Spleen (tissue), 11 donors: Measurements from ENCODE around the gene EXT2. TPM values are rescaled to one million over a fixed set of nuclear protein-coding genes. Genes with fewer than 3 reads are reported as not detected.

Source experiments
- DNase-seq: peaks from one replicate; pipeline ENCODE4 v3.0.0-alpha.2; 2020
- H3K27ac ChIP-seq, 8 donors: fragments of 200-600 bp; sonication (generic) in 7 of 8; 1 replicate in 4 of 8; 2 replicates in 4 of 8; pipeline versions ENCODE4 v1.5.0 to v1.8.0; 2016 to 2021; ENCODE audit warnings: inconsistent platforms in 4 of 8, mild to moderate bottlenecking in 4 of 8, moderate library complexity in 1 of 8
- H3K27me3 ChIP-seq, 7 donors: fragments of 200-600 bp; sonication (generic) in 6 of 7; replicated peaks in 1 of 7; 1 replicate in 4 of 7; 2 replicates in 3 of 7; pipeline versions ENCODE4 v1.5.0 to v1.8.0; 2016 to 2021; ENCODE audit warnings: inconsistent platforms in 3 of 7, mild to moderate bottlenecking in 1 of 7
- H3K36me3 ChIP-seq, 6 donors: fragments of 200-600 bp; sonication (generic) in 5 of 6; 1 replicate in 4 of 6; 2 replicates in 2 of 6; pipeline versions ENCODE4 v1.5.0 to v1.8.0; 2016 to 2021; ENCODE audit warnings: inconsistent platforms in 2 of 6
- H3K4me1 ChIP-seq, 6 donors: fragments of 200-600 bp; sonication (generic) in 5 of 6; 1 replicate in 3 of 6; 2 replicates in 3 of 6; pipeline versions ENCODE4 v1.5.0 to v1.8.0; 2016 to 2021; ENCODE audit warnings: inconsistent platforms in 3 of 6
- H3K4me3 ChIP-seq, 8 donors: fragments of 200-600 bp; sonication (generic) in 7 of 8; 1 replicate in 4 of 8; 2 replicates in 4 of 8; pipeline versions ENCODE4 v1.5.0 to v1.8.0; 2016 to 2021; ENCODE audit warnings: inconsistent platforms in 4 of 8, mild to moderate bottlenecking in 4 of 8, moderate library complexity in 2 of 8
- H3K9me3 ChIP-seq, 8 donors: fragments of 200-600 bp; sonication (generic) in 7 of 8; 1 replicate in 4 of 8; 2 replicates in 4 of 8; pipeline versions ENCODE4 v1.5.0 to v1.8.0; 2016 to 2021; ENCODE audit warnings: inconsistent platforms in 4 of 8
- POLR2A ChIP-seq, 3 donors: fragments of 450-650 bp; IDR thresholded peaks; one replicate each; pipeline ENCODE4 v1.5.1; 2017; ENCODE audit warnings: antibody characterized with exemption in 3 of 3, mild to moderate bottlenecking in 1 of 3
- POLR2AphosphoS5 ChIP-seq, 3 donors: sonication (generic); formaldehyde crosslinking; IDR thresholded peaks; one replicate each; pipeline ENCODE4 v1.5.1; 2017; ENCODE audit warnings: antibody characterized with exemption in 3 of 3
- WGBS, 5 donors: extraction: QIAGEN DNeasy Blood & Tissue Kit in 3 of 5; methylation state at CpG; one replicate each; pipeline versions ENCODE4 v1.1.5 to v1.1.7; 2013 to 2018; 5-methylcytosine and 5-hydroxymethylcytosine counted together
- intact Hi-C: fragments of 100-400 bp; cut with DNase I; formaldehyde crosslinking; loops from one replicate; pipeline ENCODE4 v1.15.0; 2023; ENCODE audit warnings: low total_unique reads
- polyA plus RNA-seq, 3 donors: library from polyadenylated mRNA; stranded (reverse); fragments of 200-250 nt; gene quantifications; one replicate each; pipeline ENCODE4 v1.2.1, GENCODE V29; 2013
- total RNA-seq, 7 donors: library from RNA; depleted of rRNA in 3 of 7; stranded (reverse); fragments of >200 nt in 3 of 7; fragmentation: NEBNext Ultra II Directional in 4 of 7; extraction: Animal tissue kit (Norgen Biotek cat#: 25700) in 4 of 7; gene quantifications; one replicate each; pipeline versions ENCODE4 v1.1.0 to v1.2.1, GENCODE V29; 2016 to 2021
- TF ChIP-seq, protein P1 (sequence below), 11 experiments: fragments of 200-600 bp in 7 of 11; fragments of 450-650 bp in 4 of 11; sonication (generic) in 4 of 11; IDR thresholded peaks in 8 of 11; conservative IDR thresholded peaks in 3 of 11; 1 replicate in 7 of 11; 2 replicates in 4 of 11; pipeline versions ENCODE4 v1.4.0 to v1.8.0; 2016 to 2021; ENCODE audit warnings: antibody characterized with exemption in 11 of 11, inconsistent platforms in 4 of 11, mild to moderate bottlenecking in 1 of 11
- donor health status: healthy with polysubstance abuse.
- donor health status: DM: no; HTN: no; CAD: no; lungs with moderate emphysema.
- donor health status: DM: no; HTN: no; CAD: no.
- donor health status: Bipolar disorder and iron deficiency.
- donor health status: healthy.
- donor health status: DM: no; HTN: no; CAD: no.
- donor health status: DM: yes; HTN: yes; CAD: no.

Gene EXT2
- total and polyA plus RNA-seq, 10 donors, result 10.0 to 60.1 (median 41.3) TPM

DNA sequence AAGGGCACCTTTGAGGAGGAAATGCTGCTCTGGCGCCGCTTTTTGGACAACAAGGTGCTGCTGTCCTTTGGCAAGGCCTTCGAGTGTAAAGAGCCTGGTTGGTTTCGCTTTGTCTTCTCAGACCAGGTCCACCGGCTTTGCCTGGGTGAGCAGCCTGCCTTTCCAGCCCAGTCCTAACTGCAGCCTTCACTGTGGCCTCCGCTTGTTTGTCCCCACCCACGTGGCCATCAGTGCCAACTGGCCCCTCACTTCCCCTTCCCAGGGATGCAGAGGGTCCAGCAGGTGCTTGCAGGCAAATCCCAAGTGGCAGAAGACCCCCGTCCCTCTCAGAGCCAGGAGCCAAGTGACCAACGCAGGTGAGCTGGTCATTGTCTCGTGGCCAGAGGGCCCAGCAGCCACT lies 12.0 kb upstream of the EXT2 start:
- no peak overlapping the region for H3K27ac ChIP-seq
- no peaks in the 10 kb centered on the region for H3K4me1 ChIP-seq
- no peak for DNase-seq
- peaks cover 0 to 71% (median 42%) of the 10 kb centered on the region in 6 donors for H3K36me3 ChIP-seq
- TF ChIP-seq POLR2AphosphoS5 (IDR thresholded peaks at IDR 0.05), result peak in 1 of 3 donors; percentile 19
- TF ChIP-seq, protein P1, sequence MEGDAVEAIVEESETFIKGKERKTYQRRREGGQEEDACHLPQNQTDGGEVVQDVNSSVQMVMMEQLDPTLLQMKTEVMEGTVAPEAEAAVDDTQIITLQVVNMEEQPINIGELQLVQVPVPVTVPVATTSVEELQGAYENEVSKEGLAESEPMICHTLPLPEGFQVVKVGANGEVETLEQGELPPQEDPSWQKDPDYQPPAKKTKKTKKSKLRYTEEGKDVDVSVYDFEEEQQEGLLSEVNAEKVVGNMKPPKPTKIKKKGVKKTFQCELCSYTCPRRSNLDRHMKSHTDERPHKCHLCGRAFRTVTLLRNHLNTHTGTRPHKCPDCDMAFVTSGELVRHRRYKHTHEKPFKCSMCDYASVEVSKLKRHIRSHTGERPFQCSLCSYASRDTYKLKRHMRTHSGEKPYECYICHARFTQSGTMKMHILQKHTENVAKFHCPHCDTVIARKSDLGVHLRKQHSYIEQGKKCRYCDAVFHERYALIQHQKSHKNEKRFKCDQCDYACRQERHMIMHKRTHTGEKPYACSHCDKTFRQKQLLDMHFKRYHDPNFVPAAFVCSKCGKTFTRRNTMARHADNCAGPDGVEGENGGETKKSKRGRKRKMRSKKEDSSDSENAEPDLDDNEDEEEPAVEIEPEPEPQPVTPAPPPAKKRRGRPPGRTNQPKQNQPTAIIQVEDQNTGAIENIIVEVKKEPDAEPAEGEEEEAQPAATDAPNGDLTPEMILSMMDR (IDR thresholded peaks at IDR 0.05 in 8 of 11, conservative IDR thresholded peaks at IDR 0.05 in 3 of 11), result no peak
- H3K27me3 ChIP-seq, result no peaks in the 10 kb centered on the region
- intact Hi-C loops, result no loop called here
- WGBS, 5 donors, result 85 to 99% (median 96%) methylated on average over 9 to 10 of the region's 10 CpGs
- no peak overlapping the region for H3K4me3 ChIP-seq
- peaks cover 0 to 13% (median 7%) of the 10 kb centered on the region in 8 donors for H3K9me3 ChIP-seq

DNA sequence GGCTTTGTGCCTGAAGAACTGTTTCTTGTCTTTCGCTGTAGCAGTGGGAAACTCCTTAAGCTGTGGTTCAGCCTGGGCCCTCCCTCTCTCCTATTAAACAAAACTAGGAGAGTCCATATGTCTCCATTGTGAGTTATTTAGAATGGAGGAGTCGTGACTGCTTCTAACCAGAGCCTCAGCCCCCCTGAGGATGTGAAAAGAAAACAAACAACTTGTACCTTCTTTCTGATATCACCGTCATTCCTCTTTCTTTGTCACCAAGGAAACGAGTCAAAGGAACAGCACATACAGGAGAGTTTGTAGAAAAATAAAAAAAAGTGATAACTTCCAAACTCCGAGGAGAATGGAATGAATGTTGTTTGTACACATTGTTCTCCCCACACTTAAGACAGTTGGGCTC lies 11.6 kb upstream of the EXT2 start:
- no peak overlapping the region for H3K4me3 ChIP-seq
- no peaks in the 10 kb centered on the region for H3K4me1 ChIP-seq
- intact Hi-C loops, result no loop called here
- no peaks in the 10 kb centered on the region for H3K27me3 ChIP-seq
- H3K27ac ChIP-seq, result no peak overlapping the region
- H3K9me3 ChIP-seq, result peaks cover 0 to 13% (median 7%) of the 10 kb centered on the region in 8 donors
- 78 to 92% (median 88%) methylated on average over 5 of the region's 5 CpGs for WGBS, 5 donors
- H3K36me3 ChIP-seq, result peaks cover 0 to 66% (median 37%) of the 10 kb centered on the region in 6 donors
- no peak for TF ChIP-seq POLR2AphosphoS5 (IDR thresholded peaks at IDR 0.05)
- no peak for TF ChIP-seq POLR2A (IDR thresholded peaks at IDR 0.05)
- TF ChIP-seq, protein P1 (IDR thresholded peaks at IDR 0.05 in 8 of 11, conservative IDR thresholded peaks at IDR 0.05 in 3 of 11), result no peak
- DNase-seq, result no peak

DNA sequence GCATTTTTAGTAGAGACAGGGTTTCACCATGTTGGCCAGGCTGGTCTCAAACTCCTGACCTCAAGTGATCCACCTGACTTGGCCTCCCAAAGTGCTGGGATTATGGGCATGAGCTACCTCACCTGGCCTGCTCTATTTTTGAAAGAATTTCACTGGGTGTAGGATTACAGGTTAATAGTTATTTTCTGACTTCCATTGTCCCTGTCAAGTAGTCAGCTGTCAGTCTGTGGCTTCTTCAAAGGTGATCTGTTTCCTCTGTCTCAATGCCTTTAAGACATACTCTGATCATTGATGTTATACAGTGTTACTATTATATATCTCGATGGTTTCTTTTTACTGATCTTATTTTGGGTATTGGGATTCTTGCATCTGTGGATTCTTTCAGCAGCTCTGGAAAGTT lies 10.1 kb upstream of the EXT2 start:
- H3K27me3 ChIP-seq, result no peaks in the 10 kb centered on the region
- whole genome bisulfite sequencing, 5 donors, result 92 to 100% (median 95%) methylated on average over 1 of the region's 1 CpG
- H3K27ac ChIP-seq, result no peak overlapping the region
- H3K4me1 ChIP-seq, result no peaks in the 10 kb centered on the region
- intact Hi-C loops, result no loop called here
- no peak overlapping the region for H3K4me3 ChIP-seq
- H3K9me3 ChIP-seq, result peaks cover 0 to 13% (median 7%) of the 10 kb centered on the region in 8 donors
- peaks cover 0 to 53% (median 26%) of the 10 kb centered on the region in 6 donors for H3K36me3 ChIP-seq
- no peak for DNase-seq
- TF ChIP-seq POLR2A (IDR thresholded peaks at IDR 0.05) (no peak), POLR2AphosphoS5 (IDR thresholded peaks at IDR 0.05) (no peak)
- TF ChIP-seq, protein P1 (IDR thresholded peaks at IDR 0.05 in 8 of 11, conservative IDR thresholded peaks at IDR 0.05 in 3 of 11), result no peak

DNA sequence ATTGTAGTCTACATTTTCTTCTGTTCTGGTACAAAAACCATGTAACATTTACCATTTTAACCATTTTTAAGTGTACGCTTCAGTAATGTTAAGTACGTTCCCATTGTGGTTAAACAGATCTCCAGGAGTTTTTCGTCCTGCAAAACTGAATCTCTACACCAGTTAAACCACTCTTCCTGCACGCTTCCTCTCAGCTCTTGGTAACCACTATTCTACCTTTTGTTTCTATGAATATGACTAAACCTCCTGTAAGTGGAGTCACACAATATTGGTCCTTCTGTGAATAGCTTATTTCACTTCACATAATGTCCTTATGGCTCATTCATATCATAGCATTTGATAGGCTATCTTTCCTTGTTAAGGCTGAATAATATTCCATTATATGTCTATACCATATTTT lies 7.1 kb upstream of the EXT2 start:
- intact Hi-C loops, result no loop called here
- 55 to 74% (median 60%) methylated on average over 4 of the region's 4 CpGs for whole genome bisulfite sequencing, 5 donors
- Histone ChIP-seq H3K27ac (no peak overlapping the region), H3K36me3 (peaks cover 0 to 23% (median 10%) of the 10 kb centered on the region in 6 donors), H3K4me3 (no peak overlapping the region), H3K9me3 (peaks cover 0 to 13% (median 7%) of the 10 kb centered on the region in 8 donors), H3K27me3 (no peaks in the 10 kb centered on the region), H3K4me1 (no peaks in the 10 kb centered on the region)
- DNase-seq, result no peak
- TF ChIP-seq, protein P1 (IDR thresholded peaks at IDR 0.05 in 8 of 11, conservative IDR thresholded peaks at IDR 0.05 in 3 of 11), result no peak
- TF ChIP-seq POLR2AphosphoS5 (IDR thresholded peaks at IDR 0.05) (no peak), POLR2A (IDR thresholded peaks at IDR 0.05) (no peak)
